NT2/D1 (cell line): ENCODE measurements around the gene TMEM214.

Source experiments
- SUZ12 ChIP-seq: IDR thresholded peaks from 2 replicates; pipeline ENCODE4 v1.6.1; 2011; ENCODE audit not compliant: insufficient read length, insufficient read depth; ENCODE audit errors: extremely low read depth
- YY1 ChIP-seq: IDR thresholded peaks from 2 replicates; pipeline ENCODE4 v1.6.1; 2011; ENCODE audit not compliant: insufficient read length, insufficient read depth

DNA sequence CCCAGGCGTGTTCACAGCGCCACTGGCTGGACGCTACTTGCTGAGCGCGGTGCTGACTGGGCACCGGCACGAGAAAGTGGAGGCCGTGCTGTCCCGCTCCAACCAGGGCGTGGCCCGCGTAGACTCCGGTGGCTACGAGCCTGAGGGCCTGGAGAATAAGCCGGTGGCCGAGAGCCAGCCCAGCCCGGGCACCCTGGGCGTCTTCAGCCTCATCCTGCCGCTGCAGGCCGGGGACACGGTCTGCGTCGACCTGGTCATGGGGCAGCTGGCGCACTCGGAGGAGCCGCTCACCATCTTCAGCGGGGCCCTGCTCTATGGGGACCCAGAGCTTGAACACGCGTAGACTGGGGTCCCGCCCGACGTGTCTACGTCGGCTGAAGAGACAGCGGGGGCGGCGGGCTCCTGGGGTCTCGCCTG, 52.9 kb downstream of the TMEM214 start:
- TF ChIP-seq YY1, result no peak
- no peak for TF ChIP-seq SUZ12
